OCI-LY1 (cell line): ENCODE data around the gene VPS72.

Experiments used
- H2AFZ ChIP-seq: fragments of 200-600 bp; sonication (generic), shearing (Covaris generic); 2 replicates; pipeline ENCODE4 v1.6.0; 2014; ENCODE audit warnings: antibody characterized with exemption, mild to moderate bottlenecking, low read length
- H3F3A ChIP-seq: fragments of 200-600 bp; sonication (generic), shearing (Covaris generic); 2 replicates; pipeline ENCODE4 v1.6.0; 2014; ENCODE audit warnings: mild to moderate bottlenecking, antibody characterized with exemption, low read length, moderate library complexity; ENCODE audit not compliant: insufficient read depth
- H3K27ac ChIP-seq: fragments of 200-600 bp; sonication (generic); 2 replicates; pipeline ENCODE4 v1.5.1; 2014; ENCODE audit warnings: low read length, mixed run types, mild to moderate bottlenecking, low read depth; ENCODE audit not compliant: poor library complexity, severe bottlenecking
- H3K27me3 ChIP-seq: fragments of 200-600 bp; sonication (generic); 2 replicates; pipeline ENCODE4 v1.6.0; 2014; ENCODE audit warnings: antibody characterized with exemption, mild to moderate bottlenecking, low read length, moderate library complexity; ENCODE audit not compliant: insufficient read depth
- H3K36me3 ChIP-seq: fragments of 200-600 bp; sonication (generic); 2 replicates; pipeline ENCODE4 v1.6.1; 2014; ENCODE audit warnings: mild to moderate bottlenecking, antibody characterized with exemption, low read length, moderate library complexity, mixed read lengths; ENCODE audit not compliant: insufficient read depth
- H3K4me1 ChIP-seq: fragments of 200-600 bp; sonication (generic); 2 replicates; pipeline ENCODE4 v1.5.1; 2014; ENCODE audit warnings: mild to moderate bottlenecking, low read length, moderate library complexity; ENCODE audit not compliant: insufficient read depth, severe bottlenecking
- H3K4me2 ChIP-seq: fragments of 200-600 bp; sonication (generic), shearing (Covaris generic); 2 replicates; pipeline ENCODE4 v1.6.1; 2014; ENCODE audit warnings: low read length
- H3K4me3 ChIP-seq: fragments of 200-600 bp; sonication (generic); 2 replicates; pipeline ENCODE4 v1.5.1; 2014; ENCODE audit warnings: low read length, low read depth, mild to moderate bottlenecking, mixed read lengths; ENCODE audit not compliant: poor library complexity, severe bottlenecking
- H3K79me2 ChIP-seq: fragments of 200-600 bp; shearing (Covaris generic); 2 replicates; pipeline ENCODE4 v1.6.1; 2016; ENCODE audit warnings: mixed run types, low read length, mixed read lengths; ENCODE audit not compliant: insufficient read depth
- H3K9ac ChIP-seq: fragments of 200-600 bp; sonication (generic), shearing (Covaris generic); 2 replicates; pipeline ENCODE4 v1.6.1; 2014; ENCODE audit warnings: mild to moderate bottlenecking, low read length, mixed read lengths
- H3K9me2 ChIP-seq: fragments of 200-600 bp; sonication (generic), shearing (Covaris generic); 2 replicates; pipeline ENCODE4 v1.6.1; 2014; ENCODE audit warnings: low read depth, mild to moderate bottlenecking, low read length, mixed read lengths
- H3K9me3 ChIP-seq: fragments of 200-600 bp; shearing (Covaris generic); 2 replicates; pipeline ENCODE4 v1.6.1; 2014; ENCODE audit warnings: low read length, mixed read lengths
- H4K20me1 ChIP-seq: fragments of 200-600 bp; sonication (generic), shearing (Covaris generic); 2 replicates; pipeline ENCODE4 v1.6.0; 2016; ENCODE audit warnings: mild to moderate bottlenecking, low read length; ENCODE audit not compliant: insufficient read depth
- CTCF ChIP-seq: fragments of 200-600 bp; sonication (generic), shearing (Covaris generic); IDR thresholded peaks from 2 replicates; pipeline ENCODE4 v1.5.1; 2017; ENCODE audit warnings: mild to moderate bottlenecking, antibody characterized with exemption, low read length, moderate library complexity, mixed read lengths
- EZH2 ChIP-seq: fragments of 200-600 bp; sonication (generic), shearing (Covaris generic); IDR thresholded peaks from 2 replicates; pipeline ENCODE4 v1.8.0; 2017; ENCODE audit warnings: borderline replicate concordance, mixed run types, mild to moderate bottlenecking, antibody characterized with exemption, low read length, moderate library complexity, mixed read lengths

The VPS72 gene

GRCh38 chr1:151235235-151235634 lies 45.2 kb upstream of the VPS72 start:
- H3K4me1 ChIP-seq, result no peaks in the 10 kb centered on the region
- H2AFZ ChIP-seq, result no peak overlapping the region
- no peak overlapping the region for H3K9ac ChIP-seq
- TF ChIP-seq EZH2 (no peak), CTCF (no peak)
- H3K4me2 ChIP-seq, result no peak overlapping the region
- no peaks in the 10 kb centered on the region for H3K27me3 ChIP-seq
- no peaks in the 10 kb centered on the region for H3K9me2 ChIP-seq
- no peaks in the 10 kb centered on the region for H3K79me2 ChIP-seq
- H3K4me3 ChIP-seq, result no peak overlapping the region
- H3K9me3 ChIP-seq, result no peaks in the 10 kb centered on the region
- H3K36me3 ChIP-seq, result peaks cover 98% of the 10 kb centered on the region
- no peaks in the 10 kb centered on the region for H3F3A ChIP-seq
- H3K27ac ChIP-seq, result no peak overlapping the region
- no peaks in the 10 kb centered on the region for H4K20me1 ChIP-seq

GRCh38 chr1:151222130-151222529 lies 32.1 kb upstream of the VPS72 start:
- H3K79me2 ChIP-seq, result peaks cover 44% of the 10 kb centered on the region
- no peak overlapping the region for H3K4me2 ChIP-seq
- H3K27me3 ChIP-seq, result no peaks in the 10 kb centered on the region
- no peak overlapping the region for H3K4me3 ChIP-seq
- H3K9me3 ChIP-seq, result no peaks in the 10 kb centered on the region
- H3F3A ChIP-seq, result no peaks in the 10 kb centered on the region
- H4K20me1 ChIP-seq, result no peaks in the 10 kb centered on the region
- no peak overlapping the region for H3K27ac ChIP-seq
- H2AFZ ChIP-seq, result no peak overlapping the region
- H3K36me3 ChIP-seq, result peaks cover 57% of the 10 kb centered on the region
- H3K9ac ChIP-seq, result no peak overlapping the region
- no peaks in the 10 kb centered on the region for H3K9me2 ChIP-seq
- no peaks in the 10 kb centered on the region for H3K4me1 ChIP-seq
- no peak for TF ChIP-seq EZH2
- no peak for TF ChIP-seq CTCF

GRCh38 chr1:151221616-151222015 lies 31.6 kb upstream of the VPS72 start:
- Histone ChIP-seq H3K36me3 (peaks cover 52% of the 10 kb centered on the region), H3K4me1 (no peaks in the 10 kb centered on the region), H4K20me1 (no peaks in the 10 kb centered on the region), H3K27me3 (no peaks in the 10 kb centered on the region), H3F3A (no peaks in the 10 kb centered on the region), H3K79me2 (peaks cover 48% of the 10 kb centered on the region), H3K4me3 (no peak overlapping the region), H3K27ac (no peak overlapping the region), H2AFZ (no peak overlapping the region), H3K9ac (no peak overlapping the region), H3K9me3 (no peaks in the 10 kb centered on the region), H3K9me2 (no peaks in the 10 kb centered on the region), H3K4me2 (no peak overlapping the region)
- no peak for TF ChIP-seq CTCF
- no peak for TF ChIP-seq EZH2
